NCI-H1694 (cell line): Measurements from ENCODE around the gene ARL15.
"Not testable (repeated sequence)": the region's sequence is repeated elsewhere in the genome, so short reads cannot be mapped to it uniquely, and the experiment has no call there.

ENCODE experiments used
- DNase-seq: peaks from one replicate; lab custom pipeline; 2025; lab: John Stamatoyannopoulos, UW

ARL15 gene

GRCh38 chr5:53983568-53984460 lies 326.6 kb downstream of the ARL15 start:
- no peak for DNase-seq

GRCh38 chr5:53982319-53982718 lies 328.1 kb downstream of the ARL15 start:
- not testable (repeated sequence) for DNase-seq

- DNase-seq, result no peak
Observed at GRCh38 chr5:53980061-53980460, 330.3 kb downstream of the ARL15 start.

- no peak for DNase-seq
Observed at GRCh38 chr5:53974021-53974420, 336.4 kb downstream of the ARL15 start.

- no peak for DNase-seq
Observed at GRCh38 chr5:53972314-53972713, 338.1 kb downstream of the ARL15 start.

- DNase-seq, result no peak
Observed at GRCh38 chr5:53971551-53971950, 338.8 kb downstream of the ARL15 start.

GRCh38 chr5:53971131-53971530 lies 339.2 kb downstream of the ARL15 start:
- no peak for DNase-seq

- DNase-seq, result no peak
Observed at GRCh38 chr5:53970475-53970874, 339.9 kb downstream of the ARL15 start.

- DNase-seq, result no peak
Observed at GRCh38 chr5:53969176-53969730, 341.1 kb downstream of the ARL15 start.

- DNase-seq, result no peak
Observed at GRCh38 chr5:53965459-53965858, 344.9 kb downstream of the ARL15 start.

- DNase-seq, result no peak
Observed at GRCh38 chr5:53963958-53964357, 346.4 kb downstream of the ARL15 start.

GRCh38 chr5:53962306-53962705 lies 348.1 kb downstream of the ARL15 start:
- DNase-seq, result no peak

- DNase-seq, result no peak
Observed at GRCh38 chr5:53956632-53957031, 353.7 kb downstream of the ARL15 start.

- no peak for DNase-seq
Observed at GRCh38 chr5:53956196-53956595, 354.2 kb downstream of the ARL15 start.

- no peak for DNase-seq
Observed at GRCh38 chr5:53950621-53951020, 359.8 kb downstream of the ARL15 start.

- no peak for DNase-seq
Observed at GRCh38 chr5:53948598-53948997, 361.8 kb downstream of the ARL15 start.

- no peak for DNase-seq
Observed at GRCh38 chr5:53946405-53947100, 363.8 kb downstream of the ARL15 start.

GRCh38 chr5:53944981-53945380 lies 365.4 kb downstream of the ARL15 start:
- no peak for DNase-seq

- DNase-seq, result no peak
Observed at GRCh38 chr5:53943938-53944337, 366.4 kb downstream of the ARL15 start.

- no peak for DNase-seq
Observed at GRCh38 chr5:53942724-53943123, 367.6 kb downstream of the ARL15 start.

GRCh38 chr5:53940921-53941320 lies 369.5 kb downstream of the ARL15 start:
- DNase-seq, result no peak

GRCh38 chr5:53937467-53937866 lies 372.9 kb downstream of the ARL15 start:
- DNase-seq, result no peak
